ENCODE results near the gene DPH7.

DNA sequence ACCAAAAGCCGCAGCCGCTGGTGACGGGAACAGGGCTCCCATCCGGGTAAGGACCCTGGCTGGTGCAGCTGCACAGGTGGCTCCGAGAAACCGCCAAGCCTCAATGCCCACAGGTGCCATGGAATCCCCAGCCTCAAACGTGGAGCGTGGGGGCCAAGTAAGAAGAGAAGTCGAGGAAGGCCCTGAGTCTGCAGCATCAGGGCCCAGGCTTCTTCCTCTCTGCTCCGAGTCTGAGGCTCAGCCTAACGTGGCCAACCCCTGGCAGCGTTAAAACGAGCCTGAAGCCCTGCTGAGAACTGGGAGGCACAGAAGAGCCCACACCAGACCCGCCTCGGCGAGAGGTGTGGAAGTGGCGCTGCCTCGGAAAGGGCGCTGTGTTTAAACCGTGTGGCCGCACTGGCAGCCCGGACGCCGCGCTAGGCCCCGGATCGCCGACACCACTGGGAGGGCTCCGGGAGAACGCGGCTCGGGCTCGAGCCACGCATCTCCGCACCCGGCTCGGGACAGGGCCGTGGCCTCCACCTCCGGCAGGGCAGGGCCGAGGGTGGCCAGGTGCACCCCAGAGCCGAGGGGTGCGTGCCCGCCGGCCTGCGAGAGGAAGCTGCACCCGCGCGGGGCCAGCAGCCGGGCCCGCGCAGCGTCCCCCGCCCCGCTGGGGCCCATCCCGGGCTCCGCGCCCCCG, 10.9 kb upstream of the DPH7 start:
- TF ChIP-seq, protein P1, sequence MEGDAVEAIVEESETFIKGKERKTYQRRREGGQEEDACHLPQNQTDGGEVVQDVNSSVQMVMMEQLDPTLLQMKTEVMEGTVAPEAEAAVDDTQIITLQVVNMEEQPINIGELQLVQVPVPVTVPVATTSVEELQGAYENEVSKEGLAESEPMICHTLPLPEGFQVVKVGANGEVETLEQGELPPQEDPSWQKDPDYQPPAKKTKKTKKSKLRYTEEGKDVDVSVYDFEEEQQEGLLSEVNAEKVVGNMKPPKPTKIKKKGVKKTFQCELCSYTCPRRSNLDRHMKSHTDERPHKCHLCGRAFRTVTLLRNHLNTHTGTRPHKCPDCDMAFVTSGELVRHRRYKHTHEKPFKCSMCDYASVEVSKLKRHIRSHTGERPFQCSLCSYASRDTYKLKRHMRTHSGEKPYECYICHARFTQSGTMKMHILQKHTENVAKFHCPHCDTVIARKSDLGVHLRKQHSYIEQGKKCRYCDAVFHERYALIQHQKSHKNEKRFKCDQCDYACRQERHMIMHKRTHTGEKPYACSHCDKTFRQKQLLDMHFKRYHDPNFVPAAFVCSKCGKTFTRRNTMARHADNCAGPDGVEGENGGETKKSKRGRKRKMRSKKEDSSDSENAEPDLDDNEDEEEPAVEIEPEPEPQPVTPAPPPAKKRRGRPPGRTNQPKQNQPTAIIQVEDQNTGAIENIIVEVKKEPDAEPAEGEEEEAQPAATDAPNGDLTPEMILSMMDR (IDR thresholded peaks at IDR 0.05; ENCODE audit: low read depth, low read length), result no peak
- TF ChIP-seq EZH2phosphoT487 (IDR thresholded peaks at IDR 0.05; ENCODE audit: low read depth), result no peak
